ENCODE results near the gene OR2Y1. TPM values are rescaled to one million over a fixed set of nuclear protein-coding genes. Genes with fewer than 3 reads are reported as not detected.

Gene OR2Y1
- total RNA-seq, 2 experiments from 2014 or later: not detected

GRCh38 chr5:180786531-180787398 lies 46.9 kb upstream of the OR2Y1 start:
- CTCF ChIA-PET (ENCODE audit: unreplicated experiment): interaction anchor here (0.5 kb wide), 1 partner anchor 81 kb away, joined by 3 read pairs; no protein-coding TSS in a partner anchor
- no peak overlapping the region for H3K4me3 ChIP-seq (ENCODE audit: low read depth, low read length, poor library complexity, severe bottlenecking)
- H3K4me2 ChIP-seq (ENCODE audit: low read length): no peak overlapping the region
- H3K9me2 ChIP-seq (ENCODE audit: insufficient read depth, low read length): no peaks in the 10 kb centered on the region
- no peak for DNase-seq (ENCODE audit: low spot score)
- POLR2A ChIA-PET: interaction anchor here (0.6 to 0.8 kb wide), 2 partner anchors 82 to 739 kb away, joined by 3 read pairs; no protein-coding TSS in a partner anchor
- H3K36me3 ChIP-seq (ENCODE audit: insufficient read depth, low read length): peaks cover 41% of the 10 kb centered on the region
- TF ChIP-seq CTCF (conservative IDR thresholded peaks at IDR 0.05; ENCODE audit: low read length): no peak
- TF ChIP-seq EZH2phosphoT487 (IDR thresholded peaks at IDR 0.05; ENCODE audit: borderline replicate concordance, low read depth, low read length): no peak
- H4K20me1 ChIP-seq (ENCODE audit: insufficient read depth, low read length): no peaks in the 10 kb centered on the region
- H3K79me2 ChIP-seq (ENCODE audit: insufficient read depth, low read depth, low read length): 0 out of 2 replicates have a peak, but pooled peaks cover 6% of the 10 kb centered on the region
- no peak overlapping the region for H2AFZ ChIP-seq (ENCODE audit: low read length)
- H3K9me3 ChIP-seq (ENCODE audit: low read length): no peaks in the 10 kb centered on the region
- no peaks in the 10 kb centered on the region for H3K4me1 ChIP-seq (ENCODE audit: insufficient read depth, low read length, poor library complexity, severe bottlenecking)
- BruUV-seq (replicated peaks): no TSS peak
- intact Hi-C loops (cut with micrococcal nuclease; ENCODE audit: unreplicated experiment): no loop called here
- no peak overlapping the region for H3K27ac ChIP-seq (ENCODE audit: low read depth, low read length, poor library complexity, severe bottlenecking)

GRCh38 chr5:180785794-180786221 lies 46.0 kb upstream of the OR2Y1 start:
- no peak overlapping the region for H3K27ac ChIP-seq (ENCODE audit: low read depth, low read length, poor library complexity, severe bottlenecking)

More at GRCh38 chr5:180785794-180786221, 46.0 kb upstream of the OR2Y1 start:
- POLR2A ChIA-PET: interaction anchor here (0.6 to 0.8 kb wide), 2 partner anchors 83 to 738 kb away, joined by 3 read pairs; no protein-coding TSS in a partner anchor
- CTCF ChIA-PET (ENCODE audit: unreplicated experiment): interaction anchor here (0.5 to 1.0 kb wide), 2 partner anchors 45 to 82 kb away, joined by 3 read pairs; no protein-coding TSS in a partner anchor
- no peak overlapping the region for H3K4me2 ChIP-seq (ENCODE audit: low read length)
- no peaks in the 10 kb centered on the region for H3K79me2 ChIP-seq (ENCODE audit: insufficient read depth, low read depth, low read length)
- DNase-seq (ENCODE audit: low spot score): no peak
- no peaks in the 10 kb centered on the region for H3K4me1 ChIP-seq (ENCODE audit: insufficient read depth, low read length, poor library complexity, severe bottlenecking)
- no peak for TF ChIP-seq CTCF (conservative IDR thresholded peaks at IDR 0.05; ENCODE audit: low read length)
- TF ChIP-seq EZH2phosphoT487 (IDR thresholded peaks at IDR 0.05; ENCODE audit: borderline replicate concordance, low read depth, low read length): no peak
- H3K4me3 ChIP-seq (ENCODE audit: low read depth, low read length, poor library complexity, severe bottlenecking): no peak overlapping the region
- peaks cover 32% of the 10 kb centered on the region for H3K36me3 ChIP-seq (ENCODE audit: insufficient read depth, low read length)
- BruUV-seq (replicated peaks): no TSS peak
- intact Hi-C loops (cut with micrococcal nuclease; ENCODE audit: unreplicated experiment): loop anchor here (2.0 kb wide), 1 partner anchor 75 kb away; the partner anchor contains the start of gene ZFP62
- H3K9me2 ChIP-seq (ENCODE audit: insufficient read depth, low read length): no peaks in the 10 kb centered on the region
- no peaks in the 10 kb centered on the region for H4K20me1 ChIP-seq (ENCODE audit: insufficient read depth, low read length)
- no peaks in the 10 kb centered on the region for H3K9me3 ChIP-seq (ENCODE audit: low read length)
- H2AFZ ChIP-seq (ENCODE audit: low read length): no peak overlapping the region

Measured in OCI-LY7 (cell line).